Neural cell (in vitro differentiated cells): Measurements from ENCODE around the gene CIDEA.

Experiments used
- CTCF ChIP-seq: fragments of 450-650 bp; IDR thresholded peaks from 2 replicates; pipeline ENCODE4 v1.5.1; 2014; ENCODE audit warnings: antibody characterized with exemption, mild to moderate bottlenecking, moderate library complexity; ENCODE audit not compliant: poor library complexity, severe bottlenecking
- EP300 ChIP-seq: fragments of 450-650 bp; conservative IDR thresholded peaks from 2 replicates; pipeline ENCODE4 v1.6.1; 2014; ENCODE audit warnings: antibody characterized with exemption, mild to moderate bottlenecking, moderate library complexity; ENCODE audit not compliant: poor library complexity, severe bottlenecking
- TAF1 ChIP-seq: IDR thresholded peaks from 2 replicates; pipeline ENCODE4 v1.6.1; 2012; ENCODE audit warnings: low read depth
- TF ChIP-seq, protein P1 (sequence below): IDR thresholded peaks from 2 replicates; pipeline ENCODE4 v1.6.1; 2012; ENCODE audit warnings: borderline replicate concordance

- TF ChIP-seq CTCF = no peak
- TF ChIP-seq EP300 = no peak
- TF ChIP-seq, protein P1, sequence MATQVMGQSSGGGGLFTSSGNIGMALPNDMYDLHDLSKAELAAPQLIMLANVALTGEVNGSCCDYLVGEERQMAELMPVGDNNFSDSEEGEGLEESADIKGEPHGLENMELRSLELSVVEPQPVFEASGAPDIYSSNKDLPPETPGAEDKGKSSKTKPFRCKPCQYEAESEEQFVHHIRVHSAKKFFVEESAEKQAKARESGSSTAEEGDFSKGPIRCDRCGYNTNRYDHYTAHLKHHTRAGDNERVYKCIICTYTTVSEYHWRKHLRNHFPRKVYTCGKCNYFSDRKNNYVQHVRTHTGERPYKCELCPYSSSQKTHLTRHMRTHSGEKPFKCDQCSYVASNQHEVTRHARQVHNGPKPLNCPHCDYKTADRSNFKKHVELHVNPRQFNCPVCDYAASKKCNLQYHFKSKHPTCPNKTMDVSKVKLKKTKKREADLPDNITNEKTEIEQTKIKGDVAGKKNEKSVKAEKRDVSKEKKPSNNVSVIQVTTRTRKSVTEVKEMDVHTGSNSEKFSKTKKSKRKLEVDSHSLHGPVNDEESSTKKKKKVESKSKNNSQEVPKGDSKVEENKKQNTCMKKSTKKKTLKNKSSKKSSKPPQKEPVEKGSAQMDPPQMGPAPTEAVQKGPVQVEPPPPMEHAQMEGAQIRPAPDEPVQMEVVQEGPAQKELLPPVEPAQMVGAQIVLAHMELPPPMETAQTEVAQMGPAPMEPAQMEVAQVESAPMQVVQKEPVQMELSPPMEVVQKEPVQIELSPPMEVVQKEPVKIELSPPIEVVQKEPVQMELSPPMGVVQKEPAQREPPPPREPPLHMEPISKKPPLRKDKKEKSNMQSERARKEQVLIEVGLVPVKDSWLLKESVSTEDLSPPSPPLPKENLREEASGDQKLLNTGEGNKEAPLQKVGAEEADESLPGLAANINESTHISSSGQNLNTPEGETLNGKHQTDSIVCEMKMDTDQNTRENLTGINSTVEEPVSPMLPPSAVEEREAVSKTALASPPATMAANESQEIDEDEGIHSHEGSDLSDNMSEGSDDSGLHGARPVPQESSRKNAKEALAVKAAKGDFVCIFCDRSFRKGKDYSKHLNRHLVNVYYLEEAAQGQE = no peak
- no peak for TF ChIP-seq TAF1
These were observed 22.8 kb downstream of the CIDEA start for GRCh38 chr18:12276736-12277554.
